ENCODE data around the gene PAX1.
A peak's percentile ranks its signal among the peaks of the same experiment; 100 is the strongest.

PAX1 gene

GRCh38 chr20:21705575-21706260 is at the start of gene PAX1:
Gene PAX1, plus strand, starts transcription at chr20:21705664. Its CDS starts 49 bp downstream, at chr20:21705713.
- peak; percentile 54 for TF ChIP-seq CTCF (IDR thresholded peaks at IDR 0.05)

GRCh38 chr20:21656308-21657067 is 49.0 kb upstream of the PAX1 start:
- TF ChIP-seq CTCF (IDR thresholded peaks at IDR 0.05): no peak

- no peak for TF ChIP-seq CTCF (IDR thresholded peaks at IDR 0.05)
Measured at GRCh38 chr20:21661488-21662055, 43.9 kb upstream of the PAX1 start.

- no peak for TF ChIP-seq CTCF (IDR thresholded peaks at IDR 0.05)
Measured at GRCh38 chr20:21663465-21663864, 42.0 kb upstream of the PAX1 start.

- TF ChIP-seq CTCF (IDR thresholded peaks at IDR 0.05): no peak
Measured at GRCh38 chr20:21665687-21666446, 39.6 kb upstream of the PAX1 start.

- no peak for TF ChIP-seq CTCF (IDR thresholded peaks at IDR 0.05)
Measured at GRCh38 chr20:21670126-21670525, 35.3 kb upstream of the PAX1 start.

- TF ChIP-seq CTCF (IDR thresholded peaks at IDR 0.05): no peak
Measured at GRCh38 chr20:21670981-21671380, 34.5 kb upstream of the PAX1 start.
